Cardiac fibroblast (primary cell): Measurements from ENCODE around the gene ULBP3.
A peak's percentile ranks its signal among the peaks of the same experiment; 100 is the strongest.
"Not testable (repeated sequence)": the region's sequence is repeated elsewhere in the genome, so short reads cannot be mapped to it uniquely, and the experiment has no call there.

ENCODE experiments used
- DNase-seq, 2 donors: peaks; one replicate each; pipeline versions ENCODE4 v3.0.0 to v3.0.0-alpha.2; 2010; ENCODE audit warnings: low read depth in 2 of 2
- H3K4me3 ChIP-seq, 2 donors: replicated peaks in 1 of 2; 1 replicate in 1 of 2; 2 replicates in 1 of 2; pipeline ENCODE4 v1.5.1; 2011; ENCODE audit warnings: low read depth in 2 of 2, low read length in 2 of 2, mild to moderate bottlenecking in 2 of 2, moderate library complexity in 1 of 2
- CTCF ChIP-seq: IDR thresholded peaks from one replicate; pipeline ENCODE4 v1.5.1; 2011; ENCODE audit warnings: low read depth, mild to moderate bottlenecking, low read length, inconsistent platforms

The ULBP3 gene

DNA sequence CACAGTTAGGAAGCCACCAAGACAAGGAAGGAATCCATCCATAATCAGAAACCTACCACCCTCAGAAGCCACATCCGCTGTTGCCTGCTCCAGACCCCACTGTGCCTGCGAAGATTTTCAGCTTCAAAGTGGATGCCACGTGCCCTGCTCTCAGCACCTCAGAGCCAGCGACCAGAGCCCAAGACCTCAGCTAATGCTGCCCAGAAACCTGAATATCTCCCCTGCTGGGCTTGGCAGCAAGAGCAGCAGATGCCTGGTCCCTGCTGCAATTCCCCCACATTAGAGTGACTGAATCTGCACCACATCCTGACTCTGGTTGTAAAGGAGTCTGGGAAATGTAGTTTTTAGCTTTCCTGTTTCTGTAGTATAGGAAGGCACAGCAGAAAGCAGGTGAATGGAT lies 10.7 kb upstream of the ULBP3 start:
- H3K4me3 ChIP-seq: no peak overlapping the region
- DNase-seq: no peak
- TF ChIP-seq CTCF: no peak

GRCh38 chr6:150078788-150079187 lies 9.9 kb upstream of the ULBP3 start:
- no peak for TF ChIP-seq CTCF
- peak in 1 of 2 donors; percentile 13 for DNase-seq
- H3K4me3 ChIP-seq: no peak overlapping the region

GRCh38 chr6:150076196-150076893 lies 7.4 kb upstream of the ULBP3 start:
- no peak for DNase-seq
- no peak for TF ChIP-seq CTCF
- no peak overlapping the region for H3K4me3 ChIP-seq

- TF ChIP-seq CTCF: no peak
- H3K4me3 ChIP-seq: no peak overlapping the region
- peak; percentile 27 to 40 for DNase-seq
Observed at GRCh38 chr6:150075034-150075421, 6.1 kb upstream of the ULBP3 start.

DNA sequence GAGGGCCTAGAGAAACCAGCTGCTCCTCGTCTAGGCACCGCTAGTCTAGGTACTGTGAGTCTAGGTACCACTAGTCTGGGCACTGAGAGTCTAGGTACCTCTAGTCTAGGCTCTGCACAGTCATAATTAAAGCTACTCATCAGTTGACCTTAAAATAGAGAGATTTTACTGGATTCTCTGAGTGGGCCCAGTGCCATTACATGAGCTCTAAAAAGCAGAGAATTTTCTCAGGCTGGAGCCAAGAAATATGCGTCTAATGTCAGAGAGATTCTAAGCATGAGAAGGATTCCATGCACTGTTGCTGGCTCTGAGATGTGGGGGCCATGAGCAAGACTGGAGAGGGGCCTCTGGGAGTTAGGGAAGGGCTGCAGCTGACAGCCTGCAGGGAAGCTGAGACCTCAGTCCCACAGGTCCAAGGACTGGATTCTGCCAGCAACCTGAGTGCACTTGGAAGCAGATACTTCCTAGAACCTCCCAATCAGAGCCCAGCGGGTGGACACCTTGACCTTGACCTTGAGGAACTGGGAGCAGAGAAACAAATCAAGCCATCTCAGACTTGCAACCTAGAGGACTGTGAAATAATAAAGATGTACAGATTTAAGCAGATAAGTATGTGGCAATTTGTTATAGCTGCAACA lies 5.6 kb upstream of the ULBP3 start:
- H3K4me3 ChIP-seq, DNase-seq: not testable (repeated sequence)

DNA sequence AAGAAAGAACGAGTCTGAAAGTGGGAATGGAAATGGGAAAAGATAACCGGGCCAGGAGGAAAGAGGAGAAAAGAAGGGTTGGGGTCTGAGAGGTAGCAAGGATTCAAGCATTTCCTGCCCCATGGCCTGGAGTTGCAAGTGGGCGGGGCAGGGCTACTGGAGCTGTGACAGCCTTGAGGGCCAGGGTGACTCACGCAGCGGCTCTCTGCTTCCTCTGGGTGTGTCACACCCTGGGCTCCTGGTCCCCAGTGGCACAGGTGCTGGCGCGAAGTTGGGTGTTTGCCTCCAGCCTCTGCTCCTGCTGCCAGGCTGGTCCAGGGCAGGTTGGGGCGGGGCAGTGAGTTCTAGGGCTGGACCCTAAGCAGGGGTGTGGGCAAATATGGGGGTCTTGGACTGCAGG lies 3.3 kb upstream of the ULBP3 start:
- H3K4me3 ChIP-seq: no peak overlapping the region
- TF ChIP-seq CTCF: no peak
- DNase-seq: peak; percentile 10 to 57

GRCh38 chr6:150070236-150070818 lies 1.4 kb upstream of the ULBP3 start:
- no peak overlapping the region for H3K4me3 ChIP-seq
- no peak for DNase-seq
- no peak for TF ChIP-seq CTCF
